H9 (cell line): Measurements from ENCODE around the gene KCND2. TPM values are rescaled to one million over a fixed set of nuclear protein-coding genes. Genes with fewer than 3 reads are reported as not detected.

Source experiments
- DNase-seq: peaks from one replicate; pipeline ENCODE4 v3.0.0-alpha.2; 2017
- H2AFZ ChIP-seq: one replicate; pipeline ENCODE4 v1.6.1; 2013; ENCODE audit warnings: mild to moderate bottlenecking, low read length, control low read depth, moderate library complexity
- H2AK5ac ChIP-seq: 2 replicates; pipeline ENCODE4 v1.6.1; 2013; ENCODE audit warnings: low read length, control low read depth, mixed read lengths; ENCODE audit not compliant: insufficient read length
- H2BK120ac ChIP-seq: one replicate; pipeline ENCODE4 v1.6.1; 2013; ENCODE audit warnings: low read depth, mild to moderate bottlenecking, low read length, control low read depth, inconsistent platforms; ENCODE audit not compliant: poor library complexity, severe bottlenecking
- H2BK12ac ChIP-seq: 2 replicates; pipeline ENCODE4 v1.6.1; 2013; ENCODE audit warnings: low read length, control low read depth, mixed read lengths, low read depth; ENCODE audit not compliant: insufficient read length
- H2BK15ac ChIP-seq: 2 replicates; pipeline ENCODE4 v1.6.1; 2013; ENCODE audit warnings: low read depth, low read length, control low read depth
- H2BK20ac ChIP-seq: one replicate; pipeline ENCODE4 v1.6.1; 2013; ENCODE audit warnings: low read depth, mild to moderate bottlenecking, low read length, control low read depth, inconsistent platforms; ENCODE audit not compliant: poor library complexity, severe bottlenecking
- H2BK5ac ChIP-seq: 2 replicates; pipeline ENCODE4 v1.6.1; 2013; ENCODE audit warnings: low read length, control low read depth, mixed read lengths; ENCODE audit not compliant: insufficient read length
- H3K14ac ChIP-seq: 2 replicates; pipeline ENCODE4 v1.6.1; 2013; ENCODE audit warnings: low read length, control low read depth; ENCODE audit not compliant: insufficient read depth
- H3K18ac ChIP-seq: 2 replicates; pipeline ENCODE4 v1.6.1; 2013; ENCODE audit warnings: low read depth, mild to moderate bottlenecking, mixed read lengths, low read length, control low read depth; ENCODE audit not compliant: insufficient read length
- H3K23ac ChIP-seq: 2 replicates; pipeline ENCODE4 v1.6.1; 2013; ENCODE audit warnings: low read length, control low read depth, mixed read lengths, low read depth; ENCODE audit not compliant: insufficient read length
- H3K23me2 ChIP-seq: 2 replicates; pipeline ENCODE4 v1.6.1; 2013; ENCODE audit warnings: low read depth, mild to moderate bottlenecking, mixed read lengths, low read length, control low read depth; ENCODE audit not compliant: insufficient read length, poor library complexity, severe bottlenecking
- H3K27ac ChIP-seq: 2 replicates; pipeline ENCODE4 v1.5.1; 2013; ENCODE audit warnings: low read length, control low read depth, mixed read lengths, low read depth; ENCODE audit not compliant: insufficient read length
- H3K27me3 ChIP-seq: 2 replicates; pipeline ENCODE4 v1.6.1; 2013; ENCODE audit warnings: low read length, control low read depth, inconsistent platforms; ENCODE audit not compliant: insufficient read depth
- H3K4ac ChIP-seq: 2 replicates; pipeline ENCODE4 v1.6.1; 2013; ENCODE audit warnings: low read depth, mild to moderate bottlenecking, control low read depth, inconsistent platforms, low read length, moderate library complexity
- H3K4me1 ChIP-seq: 2 replicates; pipeline ENCODE4 v1.6.1; 2013; ENCODE audit warnings: low read length, control low read depth, inconsistent platforms; ENCODE audit not compliant: insufficient read depth
- H3K4me2 ChIP-seq: 2 replicates; pipeline ENCODE4 v1.6.1; 2013; ENCODE audit warnings: low read length, control low read depth, mixed read lengths; ENCODE audit not compliant: insufficient read length, insufficient read depth
- H3K56ac ChIP-seq: 2 replicates; pipeline ENCODE4 v1.6.1; 2013; ENCODE audit warnings: low read depth, mild to moderate bottlenecking, mixed read lengths, low read length, control low read depth; ENCODE audit not compliant: insufficient read length
- H3K79me1 ChIP-seq: 2 replicates; pipeline ENCODE4 v1.6.1; 2013; ENCODE audit warnings: low read depth, mild to moderate bottlenecking, moderate library complexity, low read length, control low read depth, inconsistent platforms; ENCODE audit not compliant: insufficient read depth, poor library complexity, severe bottlenecking
- H3K79me2 ChIP-seq: 2 replicates; pipeline ENCODE4 v1.6.1; 2013; ENCODE audit warnings: low read length, control low read depth, inconsistent platforms; ENCODE audit not compliant: insufficient read depth
- H3K9ac ChIP-seq: 2 replicates; pipeline ENCODE4 v1.6.1; 2013; ENCODE audit warnings: low read length, control low read depth, mixed read lengths; ENCODE audit not compliant: insufficient read length; ENCODE audit errors: extremely low read depth
- H3K9me3 ChIP-seq: one replicate; pipeline ENCODE4 v1.6.1; 2013; ENCODE audit warnings: low read depth, low read length, inconsistent platforms; ENCODE audit not compliant: control insufficient read depth
- H3T11ph ChIP-seq: one replicate; pipeline ENCODE4 v1.6.1; 2013; ENCODE audit warnings: mild to moderate bottlenecking, low read length, control low read depth, inconsistent platforms
- H4K20me1 ChIP-seq: one replicate; pipeline ENCODE4 v1.6.1; 2013; ENCODE audit not compliant: control insufficient read depth, insufficient read length, insufficient read depth
- H4K5ac ChIP-seq: 2 replicates; pipeline ENCODE4 v1.6.1; 2013; ENCODE audit warnings: low read depth, mild to moderate bottlenecking, mixed read lengths, low read length, control low read depth; ENCODE audit not compliant: insufficient read length
- H4K8ac ChIP-seq: replicated peaks from 2 replicates; pipeline ENCODE4 v1.6.1; 2013; ENCODE audit warnings: low read length, control low read depth, mixed read lengths, low read depth; ENCODE audit not compliant: insufficient read length
- H4K91ac ChIP-seq: 2 replicates; pipeline ENCODE4 v1.6.1; 2013; ENCODE audit warnings: low read depth, mild to moderate bottlenecking, moderate library complexity, mixed read lengths, low read length, control low read depth; ENCODE audit not compliant: insufficient read length
- H3K27ac Mint-ChIP-seq, 3 experiments: 2 replicates in 2 of 3; 3 replicates in 1 of 3; pipeline ENCODE4 v1.8.0; 2020 to 2021; ENCODE audit warnings: mixed read lengths in 3 of 3, mild to moderate bottlenecking in 1 of 3, moderate library complexity in 1 of 3
- H3K27me3 Mint-ChIP-seq: 2 replicates; pipeline ENCODE4 v1.8.0; 2021; ENCODE audit warnings: low read depth, mild to moderate bottlenecking, moderate library complexity, mixed read lengths
- H3K36me3 Mint-ChIP-seq, 3 experiments: 2 replicates in 2 of 3; 3 replicates in 1 of 3; pipeline ENCODE4 v1.8.0; 2020 to 2021; ENCODE audit warnings: low read depth in 3 of 3, mixed read lengths in 3 of 3; ENCODE audit not compliant: insufficient read depth in 1 of 3
- H3K4me1 Mint-ChIP-seq, 2 experiments: 2 replicates each; pipeline ENCODE4 v1.8.0; 2020; ENCODE audit warnings: mixed read lengths in 2 of 2
- H3K4me3 Mint-ChIP-seq, 2 experiments: 2 replicates in 1 of 2; 3 replicates in 1 of 2; pipeline ENCODE4 v1.8.0; 2020 to 2021; ENCODE audit warnings: mild to moderate bottlenecking in 2 of 2, mixed read lengths in 2 of 2, moderate library complexity in 1 of 2
- H3K9me3 Mint-ChIP-seq, 2 experiments: 2 replicates in 1 of 2; 3 replicates in 1 of 2; pipeline ENCODE4 v1.8.0; 2020; ENCODE audit warnings: mild to moderate bottlenecking in 2 of 2, mixed read lengths in 2 of 2, moderate library complexity in 1 of 2
- WGBS: extraction: QIAGEN DNeasy Blood & Tissue Kit; methylation state at CpG from one replicate; pipeline ENCODE4 v1.1.7; 2013; ENCODE audit warnings: missing lambda C conversion rate, low lambda C conversion rate, mixed read lengths; ENCODE audit not compliant: insufficient read length; ENCODE audit errors: extremely low coverage; 5-methylcytosine and 5-hydroxymethylcytosine counted together
- total RNA-seq: library from RNA; stranded (reverse); gene quantifications from 2 replicates; pipeline ENCODE4 v1.2.1, GENCODE V29; 2021
- TF ChIP-seq, protein P1 (sequence below): fragments of 200-600 bp; sonication (generic); conservative IDR thresholded peaks from 3 replicates; pipeline ENCODE4 v1.8.0; 2021; ENCODE audit warnings: antibody characterized with exemption, mild to moderate bottlenecking

The KCND2 gene
- total RNA-seq, 1 experiment from 2014 or later = 6.4 TPM

GRCh38 chr7:120743128-120743527 lies 470.2 kb downstream of the KCND2 start:
- Histone ChIP-seq H2AFZ (no peak overlapping the region), H4K8ac (no peak overlapping the region), H3K56ac (no peak overlapping the region), H3K4me2 (no peak overlapping the region), H4K5ac (no peak overlapping the region), H2BK12ac (no peak overlapping the region), H3K9me3 (no peaks in the 10 kb centered on the region), H2BK120ac (no peak overlapping the region), H3T11ph (no peak overlapping the region), H3K4ac (no peak overlapping the region), H3K23ac (no peak overlapping the region), H2BK20ac (no peak overlapping the region), H2BK5ac (no peak overlapping the region), H3K27me3 (no peaks in the 10 kb centered on the region), H3K18ac (no peak overlapping the region), H3K27ac (no peak overlapping the region), H2BK15ac (no peak overlapping the region), H3K4me1 (peaks cover 9% of the 10 kb centered on the region), H3K14ac (no peak overlapping the region), H2AK5ac (no peak overlapping the region), H3K79me2 (no peaks in the 10 kb centered on the region), H3K79me1 (no peaks in the 10 kb centered on the region), H3K23me2 (no peaks in the 10 kb centered on the region), H4K20me1 (no peaks in the 10 kb centered on the region), H3K9ac (no peak overlapping the region), H4K91ac (no peak overlapping the region)
- Mint-ChIP-seq H3K4me3 (no peak overlapping the region), H3K4me1 (peaks cover 49 to 54% of the 10 kb centered on the region in 2 experiments), H3K9me3 (no peaks in the 10 kb centered on the region; a peak in 1 of 5 replicates), H3K27ac (peak overlapping the region in 2 of 3 experiments; percentile 28 to 67; a peak in 4 of 7 replicates), H3K27me3 (no peaks in the 10 kb centered on the region), H3K36me3 (peaks cover 0 to 4% (median 0%) of the 10 kb centered on the region in 3 experiments; a peak in 1 of 7 replicates)
- WGBS = no CpG with 5 or more reads among the region's 3 CpGs
- TF ChIP-seq, protein P1, sequence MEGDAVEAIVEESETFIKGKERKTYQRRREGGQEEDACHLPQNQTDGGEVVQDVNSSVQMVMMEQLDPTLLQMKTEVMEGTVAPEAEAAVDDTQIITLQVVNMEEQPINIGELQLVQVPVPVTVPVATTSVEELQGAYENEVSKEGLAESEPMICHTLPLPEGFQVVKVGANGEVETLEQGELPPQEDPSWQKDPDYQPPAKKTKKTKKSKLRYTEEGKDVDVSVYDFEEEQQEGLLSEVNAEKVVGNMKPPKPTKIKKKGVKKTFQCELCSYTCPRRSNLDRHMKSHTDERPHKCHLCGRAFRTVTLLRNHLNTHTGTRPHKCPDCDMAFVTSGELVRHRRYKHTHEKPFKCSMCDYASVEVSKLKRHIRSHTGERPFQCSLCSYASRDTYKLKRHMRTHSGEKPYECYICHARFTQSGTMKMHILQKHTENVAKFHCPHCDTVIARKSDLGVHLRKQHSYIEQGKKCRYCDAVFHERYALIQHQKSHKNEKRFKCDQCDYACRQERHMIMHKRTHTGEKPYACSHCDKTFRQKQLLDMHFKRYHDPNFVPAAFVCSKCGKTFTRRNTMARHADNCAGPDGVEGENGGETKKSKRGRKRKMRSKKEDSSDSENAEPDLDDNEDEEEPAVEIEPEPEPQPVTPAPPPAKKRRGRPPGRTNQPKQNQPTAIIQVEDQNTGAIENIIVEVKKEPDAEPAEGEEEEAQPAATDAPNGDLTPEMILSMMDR = no peak
- DNase-seq = no peak
